HK-2 (cell line): ENCODE results near the gene KLHDC4.

ENCODE experiments used
- DNase-seq: peaks from one replicate; pipeline ENCODE4 v3.0.0-alpha.2; 2018; ENCODE audit not compliant: unreplicated experiment

The KLHDC4 gene

DNA sequence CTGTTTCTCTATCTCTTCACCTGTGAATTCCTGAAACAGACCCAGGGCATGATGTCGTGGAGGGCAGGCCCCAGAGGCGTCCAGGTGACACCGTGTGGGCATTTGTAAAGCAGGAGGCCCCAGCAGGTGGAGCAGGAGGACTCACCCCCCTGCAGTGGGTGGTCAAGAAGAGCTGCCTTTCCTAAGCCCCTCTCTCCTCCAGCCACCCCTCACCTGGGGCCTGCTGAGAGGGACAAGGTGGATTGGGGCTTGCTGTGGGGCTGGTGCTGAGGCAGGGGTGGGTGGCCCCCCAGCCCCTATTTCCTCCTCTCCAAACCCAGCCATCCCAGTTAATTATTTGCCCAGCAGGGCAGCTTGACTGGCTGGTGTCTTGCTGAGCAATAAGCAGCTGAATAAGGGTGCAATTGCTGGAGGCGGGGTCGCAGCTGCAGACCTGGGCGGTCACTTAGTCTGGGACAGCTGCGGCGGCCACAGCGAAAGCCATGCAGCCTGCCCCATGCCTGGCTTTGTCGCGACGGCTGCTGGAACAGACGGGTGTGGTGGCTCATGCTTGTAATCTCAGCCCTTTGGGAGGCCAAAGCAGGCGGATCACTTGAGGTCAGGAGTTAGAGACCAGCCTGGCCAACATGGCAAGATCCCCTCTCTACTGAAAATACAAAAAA, 107.1 kb downstream of the KLHDC4 start:
- DNase-seq, result no peak
